Measurements from ENCODE around the gene BPGM. TPM values are rescaled to one million over a fixed set of nuclear protein-coding genes. Genes with fewer than 3 reads are reported as not detected.

BPGM gene
- total and polyA plus RNA-seq, 7 donors, result 10.1 to 55.7 (median 14.9) TPM

DNA sequence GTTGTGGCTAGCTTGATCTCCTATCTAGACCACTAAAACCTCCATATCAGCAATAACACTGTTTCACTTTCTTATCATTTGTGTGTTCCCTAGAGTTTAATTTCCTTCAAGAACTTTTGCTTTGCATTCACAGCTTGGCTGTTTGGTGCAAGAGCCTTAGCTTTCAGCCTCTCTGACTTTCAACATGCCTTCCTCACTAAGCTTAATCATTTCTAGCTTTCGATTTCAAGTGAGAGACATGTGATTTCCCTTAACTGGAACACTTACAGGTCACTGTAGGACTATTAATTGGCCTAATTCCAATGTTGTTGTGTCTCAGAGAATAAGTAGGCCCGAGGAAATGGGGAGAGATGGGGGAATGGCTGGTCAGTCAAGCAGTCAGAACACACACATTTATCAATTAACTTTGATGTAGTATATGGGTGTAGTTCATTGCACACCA, 10.6 kb upstream of the BPGM start:
- Histone ChIP-seq H3K27ac (no peak overlapping the region), H3K36me3 (ENCODE audit: insufficient read depth in 1 of 2, low read depth in 1 of 2) (no peaks in the 10 kb centered on the region), H3K4me3 (no peak overlapping the region), H3K9me3 (no peaks in the 10 kb centered on the region), H3K4me1 (no peaks in the 10 kb centered on the region), H3K27me3 (ENCODE audit: insufficient read depth in 3 of 3, low read length in 2 of 3) (no peaks in the 10 kb centered on the region)
- ATAC-seq (no peak), DNase-seq (no peak)
- WGBS, 3 donors, result 39 to 44% (median 42%) methylated on average over 2 of the region's 2 CpGs
- TF ChIP-seq CTCF (IDR thresholded peaks at IDR 0.05), result no peak
- intact Hi-C loops (cut with DNase I), result loop anchor here (2.0 to 10.0 kb wide), 2 partner anchors 69 to 321 kb away; no protein-coding TSS in a partner anchor

DNA sequence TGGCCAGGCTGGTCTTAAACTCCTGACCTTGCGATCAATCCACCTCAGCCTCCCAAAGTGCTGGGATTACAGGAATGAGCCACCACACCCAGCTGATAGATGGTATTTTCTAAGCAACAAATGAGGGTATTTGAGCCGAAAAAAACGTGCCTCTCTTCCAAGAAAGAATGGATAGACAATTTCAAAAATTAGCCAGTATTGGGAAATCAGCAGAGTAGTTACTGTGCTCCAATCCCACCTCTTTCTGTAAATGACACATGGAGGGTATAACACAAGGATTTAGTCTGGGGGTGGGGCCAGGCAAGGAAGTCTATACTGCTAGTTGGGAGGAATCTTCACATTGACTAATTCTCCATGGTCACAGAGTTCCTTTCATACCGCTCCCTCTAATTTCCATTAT, 9.2 kb upstream of the BPGM start:
- no peaks in the 10 kb centered on the region for H3K4me1 ChIP-seq
- 79 to 89% (median 88%) methylated on average over 4 of the region's 4 CpGs for WGBS, 3 donors
- H3K27me3 ChIP-seq (ENCODE audit: insufficient read depth in 3 of 3, low read length in 2 of 3), result no peaks in the 10 kb centered on the region
- ATAC-seq (no peak), DNase-seq (no peak)
- TF ChIP-seq CTCF (IDR thresholded peaks at IDR 0.05), result no peak
- H3K36me3 ChIP-seq (ENCODE audit: insufficient read depth in 1 of 2, low read depth in 1 of 2), result no peaks in the 10 kb centered on the region
- no peak overlapping the region for H3K27ac ChIP-seq
- H3K9me3 ChIP-seq, result no peaks in the 10 kb centered on the region
- intact Hi-C loops (cut with DNase I), result loop anchor here (2.0 to 10.0 kb wide), 2 partner anchors 67 to 319 kb away; no protein-coding TSS in a partner anchor
- H3K4me3 ChIP-seq, result no peak overlapping the region

- intact Hi-C loops (cut with DNase I), result loop anchor here (2.0 to 10.0 kb wide), 2 partner anchors 67 to 319 kb away; no protein-coding TSS in a partner anchor
- ATAC-seq (no peak), DNase-seq (no peak)
These were observed 8.5 kb upstream of the BPGM start for GRCh38 chr7:134637934-134638719.

DNA sequence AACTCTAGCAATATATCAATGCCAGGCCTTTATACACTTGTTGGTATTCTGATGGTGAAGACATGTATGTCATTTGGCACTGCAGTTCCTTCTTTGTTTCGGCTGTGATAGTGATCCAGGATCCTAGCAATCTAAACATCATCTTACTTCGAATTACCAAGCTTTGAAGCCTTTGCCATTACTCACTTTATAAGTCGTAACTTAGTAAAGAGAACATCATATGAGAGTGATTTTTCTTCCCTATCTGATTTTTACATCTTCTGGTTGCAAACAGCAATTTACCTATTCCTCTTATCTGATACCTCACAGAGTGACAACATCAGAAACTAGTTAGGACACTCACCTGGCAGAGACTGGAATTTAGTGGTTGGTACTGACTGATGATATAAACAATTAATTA, 7.6 kb upstream of the BPGM start:
- intact Hi-C loops (cut with DNase I), result loop anchor here in 1 of 2 donors (10.0 kb wide), 1 partner anchor 66 kb away; no protein-coding TSS in a partner anchor
- no peak for TF ChIP-seq CTCF (IDR thresholded peaks at IDR 0.05)
- no peak overlapping the region for H3K4me3 ChIP-seq
- WGBS, 3 donors, result 79 to 89% (median 83%) methylated on average over 3 of the region's 3 CpGs
- ATAC-seq, result no peak
- DNase-seq, result no peak
- no peaks in the 10 kb centered on the region for H3K4me1 ChIP-seq
- no peaks in the 10 kb centered on the region for H3K9me3 ChIP-seq
- no peak overlapping the region for H3K27ac ChIP-seq
- H3K36me3 ChIP-seq (ENCODE audit: insufficient read depth in 1 of 2, low read depth in 1 of 2), result no peaks in the 10 kb centered on the region
- no peaks in the 10 kb centered on the region for H3K27me3 ChIP-seq (ENCODE audit: insufficient read depth in 3 of 3, low read length in 2 of 3)

More at GRCh38 chr7:134637934-134638719, 8.5 kb upstream of the BPGM start:
- WGBS, 3 donors, result 56 to 74% (median 62%) methylated on average over 7 of the region's 7 CpGs
- Histone ChIP-seq H3K36me3 (ENCODE audit: insufficient read depth in 1 of 2, low read depth in 1 of 2) (no peaks in the 10 kb centered on the region), H3K4me1 (no peaks in the 10 kb centered on the region), H3K9me3 (no peaks in the 10 kb centered on the region), H3K27me3 (ENCODE audit: insufficient read depth in 3 of 3, low read length in 2 of 3) (no peaks in the 10 kb centered on the region), H3K4me3 (no peak overlapping the region), H3K27ac (no peak overlapping the region)
- no peak for TF ChIP-seq CTCF (IDR thresholded peaks at IDR 0.05)

Data from psoas muscle (tissue), 8 donors.